Keratinocyte (primary cell): ENCODE measurements around the gene NOSIP.

Experiments
- EZH2 ChIP-seq: IDR thresholded peaks from one replicate; pipeline ENCODE4 v1.6.1; 2012; ENCODE audit warnings: inconsistent platforms, mild to moderate bottlenecking, low read length, moderate library complexity
- TF ChIP-seq, protein P1 (sequence below), 3 experiments: IDR thresholded peaks in 1 of 3; conservative IDR thresholded peaks in 1 of 3; optimal IDR thresholded peaks in 1 of 3; 2 replicates in 2 of 3; 3 replicates in 1 of 3; pipeline versions ENCODE3 to v1.5.1; 2011; ENCODE audit warnings: low read length in 3 of 3, mild to moderate bottlenecking in 3 of 3, moderate library complexity in 2 of 3, control low read depth in 1 of 3, inconsistent platforms in 1 of 3; ENCODE audit not compliant: insufficient read depth in 2 of 3; ENCODE audit errors: extremely low read depth in 1 of 3

GRCh38 chr19:49614096-49614833 is 33.9 kb upstream of the NOSIP start:
- TF ChIP-seq, protein P1, sequence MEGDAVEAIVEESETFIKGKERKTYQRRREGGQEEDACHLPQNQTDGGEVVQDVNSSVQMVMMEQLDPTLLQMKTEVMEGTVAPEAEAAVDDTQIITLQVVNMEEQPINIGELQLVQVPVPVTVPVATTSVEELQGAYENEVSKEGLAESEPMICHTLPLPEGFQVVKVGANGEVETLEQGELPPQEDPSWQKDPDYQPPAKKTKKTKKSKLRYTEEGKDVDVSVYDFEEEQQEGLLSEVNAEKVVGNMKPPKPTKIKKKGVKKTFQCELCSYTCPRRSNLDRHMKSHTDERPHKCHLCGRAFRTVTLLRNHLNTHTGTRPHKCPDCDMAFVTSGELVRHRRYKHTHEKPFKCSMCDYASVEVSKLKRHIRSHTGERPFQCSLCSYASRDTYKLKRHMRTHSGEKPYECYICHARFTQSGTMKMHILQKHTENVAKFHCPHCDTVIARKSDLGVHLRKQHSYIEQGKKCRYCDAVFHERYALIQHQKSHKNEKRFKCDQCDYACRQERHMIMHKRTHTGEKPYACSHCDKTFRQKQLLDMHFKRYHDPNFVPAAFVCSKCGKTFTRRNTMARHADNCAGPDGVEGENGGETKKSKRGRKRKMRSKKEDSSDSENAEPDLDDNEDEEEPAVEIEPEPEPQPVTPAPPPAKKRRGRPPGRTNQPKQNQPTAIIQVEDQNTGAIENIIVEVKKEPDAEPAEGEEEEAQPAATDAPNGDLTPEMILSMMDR (optimal IDR thresholded peaks at IDR 0.05 in 1 of 3, IDR thresholded peaks at IDR 0.05 in 1 of 3, conservative IDR thresholded peaks at IDR 0.05 in 1 of 3; ENCODE audit: extremely low read depth in 1 of 3, insufficient read depth in 2 of 3, low read length in 3 of 3), result no peak
- TF ChIP-seq EZH2, result no peak
